K562 (cell line): Measurements from ENCODE around the gene MPND. TPM values are rescaled to one million over a fixed set of nuclear protein-coding genes. Genes with fewer than 3 reads are reported as not detected.

ENCODE experiments used
- DPF2 ChIP-seq: fragments of 450-650 bp; IDR thresholded peaks from 2 replicates; pipeline ENCODE4 v1.6.1; 2016
- EGR1 ChIP-seq: fragments of 450-650 bp; conservative IDR thresholded peaks from 2 replicates; pipeline ENCODE4 v1.6.1; 2017; ENCODE audit warnings: mild to moderate bottlenecking
- GATAD2B ChIP-seq: fragments of 450-650 bp; IDR thresholded peaks from 2 replicates; pipeline ENCODE4 v1.6.1; 2017; ENCODE audit warnings: mild to moderate bottlenecking, borderline replicate concordance
- HMG20A ChIP-seq: fragments of 450-650 bp; formaldehyde crosslinking; conservative IDR thresholded peaks from 2 replicates; pipeline ENCODE4 v1.4.0; 2020; ENCODE audit warnings: mild to moderate bottlenecking, mixed read lengths
- MBD2 ChIP-seq: sonication (generic); IDR thresholded peaks from 2 replicates; pipeline ENCODE4 v1.6.1; 2016; ENCODE audit warnings: low read depth, borderline replicate concordance
- NBN ChIP-seq: fragments of 450-650 bp; IDR thresholded peaks from 2 replicates; pipeline ENCODE4 v1.6.1; 2016; ENCODE audit warnings: low read depth, mild to moderate bottlenecking
- NFRKB ChIP-seq: fragments of 450-650 bp; IDR thresholded peaks from 2 replicates; pipeline ENCODE4 v1.6.1; 2016; ENCODE audit warnings: low read depth
- POLR2H ChIP-seq: IDR thresholded peaks from 2 replicates; pipeline ENCODE4 v1.6.1; 2016; ENCODE audit warnings: missing genetic modification characterization, low read depth, mild to moderate bottlenecking, control low read depth, missing compliant biosample characterization, moderate library complexity
- PRDM10 ChIP-seq: fragments of 450-650 bp; IDR thresholded peaks from 2 replicates; pipeline ENCODE4 v1.6.1; 2018; ENCODE audit not compliant: partially characterized antibody
- SLC30A9 ChIP-seq: fragments of 250-450 bp; sonication (Bioruptor Pico); IDR thresholded peaks from 2 replicates; pipeline ENCODE4 v1.8.0; 2022; ENCODE audit warnings: mild to moderate bottlenecking, moderate library complexity
- YY1 ChIP-seq, 3 experiments: IDR thresholded peaks; 2 replicates each; pipeline ENCODE4 v1.6.1; 2011; ENCODE audit warnings: low read length in 2 of 3, mild to moderate bottlenecking in 2 of 3, moderate library complexity in 2 of 3, borderline replicate concordance in 1 of 3, control low read depth in 1 of 3, low read depth in 1 of 3; ENCODE audit not compliant: insufficient read depth in 3 of 3, insufficient replicate concordance in 2 of 3, control insufficient read depth in 1 of 3, insufficient read length in 1 of 3; ENCODE audit errors: extremely low read depth in 1 of 3
- ZBTB5 ChIP-seq: fragments of 450-650 bp; IDR thresholded peaks from 2 replicates; pipeline ENCODE4 v1.6.1; 2017; ENCODE audit warnings: antibody characterized with exemption
- ZC3H4 ChIP-seq: sonication (generic); formaldehyde crosslinking; IDR thresholded peaks from 2 replicates; pipeline ENCODE4 v1.9.0; 2021; ENCODE audit warnings: missing genetic modification reagents, borderline replicate concordance
- ZNF224 ChIP-seq: sonication (generic); formaldehyde crosslinking; IDR thresholded peaks from 2 replicates; pipeline ENCODE4 v1.8.0; 2022; ENCODE audit warnings: mild to moderate bottlenecking, missing genetic modification reagents
- ZNF431 ChIP-seq: sonication (generic); formaldehyde crosslinking; IDR thresholded peaks from 2 replicates; pipeline ENCODE4 v1.8.0; 2022; ENCODE audit warnings: mild to moderate bottlenecking, missing genetic modification reagents
- ZNF445 ChIP-seq: fragments of 250-450 bp; sonication (Bioruptor Pico); IDR thresholded peaks from 2 replicates; pipeline ENCODE4 v1.4.0; 2020; ENCODE audit warnings: low read depth, mild to moderate bottlenecking, moderate library complexity
- ZNF589 ChIP-seq: fragments of 200-800 bp; sonication (Bioruptor generic); IDR thresholded peaks from 2 replicates; pipeline ENCODE4 v1.6.1; 2016; ENCODE audit warnings: low read depth, missing genetic modification characterization, missing compliant biosample characterization
- polyA plus RNA-seq, 8 experiments: library from polyadenylated mRNA; depleted of rRNA in 4 of 8; stranded (reverse) in 5 of 8; unstranded in 3 of 8; fragments of >200 nt; fragmentation: Nextera tagmentation in 2 of 8; fragmentation: Illumina TruSeq in 1 of 8; extraction: Ambion mirVana in 2 of 8; extraction: Trizol in 1 of 8; gene quantifications; 2 replicates each; pipeline versions ENCODE4 v1.2.1 to v1.2.3, GENCODE V29; 2011 to 2014; ENCODE audit warnings: inconsistent platforms in 1 of 8, missing spikeins in 1 of 8
- total RNA-seq, 7 experiments: library from RNA; depleted of rRNA in 6 of 7; stranded (reverse); fragments of >200 nt in 6 of 7; fragmentation: Illumina TruSeq in 2 of 7; extraction: Trizol in 2 of 7; gene quantifications; 2 replicates each; pipeline versions ENCODE4 v1.2.1 to v1.2.3, GENCODE V29; 2011 to 2021; ENCODE audit warnings: low replicate concordance in 1 of 7
- TF ChIP-seq, protein P1 (sequence below): fragments of 450-650 bp; formaldehyde crosslinking; IDR thresholded peaks from 2 replicates; pipeline ENCODE4 v1.4.0; 2022; ENCODE audit warnings: missing genetic modification characterization
- TF ChIP-seq, protein P2 (sequence below): fragments of 250-450 bp; sonication (Bioruptor Pico); IDR thresholded peaks from 2 replicates; pipeline ENCODE4 v1.8.0; 2022; ENCODE audit warnings: moderate library complexity, mild to moderate bottlenecking, inconsistent platforms

Gene MPND
- total and polyA plus RNA-seq, 9 of the 15 experiments (the other 6 are each of a cell fraction or from before 2014, with no cell fraction given) = 0.25 to 14.0 (median 3.9) TPM

DNA sequence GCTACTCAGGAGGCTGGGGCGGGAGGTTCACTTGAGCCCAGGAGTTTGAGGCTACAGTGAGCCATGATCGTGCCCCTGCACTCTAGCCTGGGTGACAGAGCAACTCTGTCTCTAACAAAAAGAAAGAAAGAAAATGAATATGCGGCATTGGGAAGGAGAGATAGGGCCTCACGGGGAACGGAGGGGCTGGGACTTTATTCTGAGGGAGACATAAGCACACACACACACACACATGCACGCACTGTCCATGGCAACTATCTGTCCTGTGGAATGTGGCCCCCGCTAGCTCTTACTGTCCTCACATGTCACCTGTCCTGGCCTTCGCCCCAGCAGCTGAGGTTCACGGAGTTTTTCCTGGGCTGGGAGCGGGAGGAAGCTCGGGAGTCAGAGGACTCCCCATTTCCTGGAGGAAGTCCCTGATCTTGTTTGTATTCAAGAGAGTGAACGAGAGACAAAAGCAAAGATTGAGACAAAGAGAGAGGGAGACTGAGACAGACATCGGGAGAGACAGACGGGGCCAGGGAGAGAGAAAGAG is 5.4 kb upstream of the MPND start (continued):
- TF ChIP-seq, protein P1, sequence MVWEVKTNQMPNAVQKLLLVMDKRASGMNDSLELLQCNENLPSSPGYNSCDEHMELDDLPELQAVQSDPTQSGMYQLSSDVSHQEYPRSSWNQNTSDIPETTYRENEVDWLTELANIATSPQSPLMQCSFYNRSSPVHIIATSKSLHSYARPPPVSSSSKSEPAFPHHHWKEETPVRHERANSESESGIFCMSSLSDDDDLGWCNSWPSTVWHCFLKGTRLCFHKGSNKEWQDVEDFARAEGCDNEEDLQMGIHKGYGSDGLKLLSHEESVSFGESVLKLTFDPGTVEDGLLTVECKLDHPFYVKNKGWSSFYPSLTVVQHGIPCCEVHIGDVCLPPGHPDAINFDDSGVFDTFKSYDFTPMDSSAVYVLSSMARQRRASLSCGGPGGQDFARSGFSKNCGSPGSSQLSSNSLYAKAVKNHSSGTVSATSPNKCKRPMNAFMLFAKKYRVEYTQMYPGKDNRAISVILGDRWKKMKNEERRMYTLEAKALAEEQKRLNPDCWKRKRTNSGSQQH (CRISPR knock-in tag) = no peak
- 0 out of 2 replicates have a peak, but pooled peaks have one; percentile 29 for TF ChIP-seq NFRKB
- TF ChIP-seq ZNF431 (CRISPR knock-in tag) = no peak
- TF ChIP-seq NBN = peak; percentile 56; the same call in 1 of the 2 replicates
- TF ChIP-seq ZBTB5 = no peak
- no peak for TF ChIP-seq EGR1
- no peak for TF ChIP-seq SLC30A9 (CRISPR knock-in tag)
- no peak for TF ChIP-seq ZNF445 (CRISPR knock-in tag)
- TF ChIP-seq POLR2H (tag) = no peak
- TF ChIP-seq MBD2 = peak; percentile 14; the same call in 1 of the 2 replicates
- no peak for TF ChIP-seq ZNF589
- no peak for TF ChIP-seq PRDM10
- TF ChIP-seq GATAD2B = no peak
- TF ChIP-seq, protein P2, sequence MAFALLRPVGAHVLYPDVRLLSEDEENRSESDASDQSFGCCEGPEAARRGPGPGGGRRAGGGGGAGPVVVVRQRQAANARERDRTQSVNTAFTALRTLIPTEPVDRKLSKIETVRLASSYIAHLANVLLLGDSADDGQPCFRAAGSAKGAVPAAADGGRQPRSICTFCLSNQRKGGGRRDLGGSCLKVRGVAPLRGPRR = no peak
- TF ChIP-seq HMG20A (CRISPR knock-in tag) = no peak
- peak; percentile 70; the same call in 1 of the 2 replicates for TF ChIP-seq ZC3H4 (CRISPR knock-in tag)
- TF ChIP-seq DPF2 = peak; percentile 66; the same call in 1 of the 2 replicates
- TF ChIP-seq ZNF224 (CRISPR knock-in tag) = no peak
- TF ChIP-seq YY1 (IDR thresholded peaks at IDR 0.05; ENCODE audit: borderline replicate concordance in 1 of 3, control insufficient read depth in 1 of 3, extremely low read depth in 1 of 3, insufficient read depth in 3 of 3, insufficient read length in 1 of 3, insufficient replicate concordance in 2 of 3, low read depth in 1 of 3, low read length in 2 of 3) = peak in 1 of 3 experiments; percentile 11
